Heart left ventricle (tissue), 13 donors: Measurements from ENCODE around the gene SLC4A7.

Source experiments
- POLR2A ChIP-seq, 2 donors: fragments of 450-650 bp; IDR thresholded peaks; one replicate each; pipeline ENCODE4 v1.6.1; 2017; ENCODE audit warnings: antibody characterized with exemption in 2 of 2, mild to moderate bottlenecking in 2 of 2, moderate library complexity in 2 of 2
- TF ChIP-seq, protein P1 (sequence below), 12 donors: fragments of 200-600 bp; sonication (generic) in 4 of 12; IDR thresholded peaks; one replicate each; pipeline versions ENCODE4 v1.5.0 to v1.8.0; 2018 to 2022; ENCODE audit warnings: antibody characterized with exemption in 12 of 12, mild to moderate bottlenecking in 5 of 12
- donor health status: ischemic (EF 13 %, LVEDD 7.1; RV severe dilation, severe dysfunction).
- donor health status: DM: no; HTN: yes; CAD: no.
- donor health status: DM: no; HTN: no; CAD: no.
- donor health status: ischemic (EF 25% LVEDD 6.9; RV normal size, moderate dysfunction).
- donor health status: ischemic (EF 25% LVEDD 5.7; RV mildly dilated, moderate dysfunction).
- donor health status: ischemic (EF 35%, LVEDD 5.7; RV mildly dilated, moderate dysfunction).
- donor health status: nonischemic (EF 11% LVEDD 7.7; RV severe dilation, severe dysfunction).
- donor health status: DM: yes; HTN: yes; CAD: no.
- donor health status: PGD.
- donor health status: ischemic (EF 29% LVEDD 5.4; RV normal size, mild dysfunction).
- donor health status: nonischemic (EF 23%, LVEDD 6.1; RV moderate dilation, normal function).

DNA sequence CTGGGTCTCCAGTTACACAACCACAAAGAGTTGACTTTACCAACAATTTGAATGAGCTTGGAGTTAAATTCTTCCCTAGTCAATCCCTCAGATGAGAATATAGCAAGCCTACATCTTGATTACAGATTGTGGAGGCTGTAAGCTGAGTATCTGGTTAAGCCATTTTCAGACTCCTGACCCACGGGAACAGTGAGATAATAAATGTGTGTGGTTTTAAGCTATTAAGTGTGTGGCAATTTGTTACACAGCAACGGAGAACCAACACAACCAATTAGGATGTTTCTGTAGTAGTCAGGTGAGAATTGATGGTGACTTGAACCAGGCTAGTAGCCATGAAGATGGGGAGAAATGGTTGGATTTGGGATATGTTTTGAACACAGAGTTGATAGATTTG lies 37.7 kb upstream of the SLC4A7 start:
- TF ChIP-seq, protein P1, sequence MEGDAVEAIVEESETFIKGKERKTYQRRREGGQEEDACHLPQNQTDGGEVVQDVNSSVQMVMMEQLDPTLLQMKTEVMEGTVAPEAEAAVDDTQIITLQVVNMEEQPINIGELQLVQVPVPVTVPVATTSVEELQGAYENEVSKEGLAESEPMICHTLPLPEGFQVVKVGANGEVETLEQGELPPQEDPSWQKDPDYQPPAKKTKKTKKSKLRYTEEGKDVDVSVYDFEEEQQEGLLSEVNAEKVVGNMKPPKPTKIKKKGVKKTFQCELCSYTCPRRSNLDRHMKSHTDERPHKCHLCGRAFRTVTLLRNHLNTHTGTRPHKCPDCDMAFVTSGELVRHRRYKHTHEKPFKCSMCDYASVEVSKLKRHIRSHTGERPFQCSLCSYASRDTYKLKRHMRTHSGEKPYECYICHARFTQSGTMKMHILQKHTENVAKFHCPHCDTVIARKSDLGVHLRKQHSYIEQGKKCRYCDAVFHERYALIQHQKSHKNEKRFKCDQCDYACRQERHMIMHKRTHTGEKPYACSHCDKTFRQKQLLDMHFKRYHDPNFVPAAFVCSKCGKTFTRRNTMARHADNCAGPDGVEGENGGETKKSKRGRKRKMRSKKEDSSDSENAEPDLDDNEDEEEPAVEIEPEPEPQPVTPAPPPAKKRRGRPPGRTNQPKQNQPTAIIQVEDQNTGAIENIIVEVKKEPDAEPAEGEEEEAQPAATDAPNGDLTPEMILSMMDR (IDR thresholded peaks at IDR 0.05), result no peak
- no peak for TF ChIP-seq POLR2A (IDR thresholded peaks at IDR 0.05)
